Epithelial cell of esophagus (primary cell): ENCODE measurements around the gene SLC38A10.

Experiments
- DNase-seq: peaks from one replicate; pipeline ENCODE4 v3.0.0; 2010; ENCODE audit warnings: low read depth
- H3K4me3 ChIP-seq: 2 replicates; pipeline ENCODE4 v1.5.1; 2011; ENCODE audit warnings: mild to moderate bottlenecking, low read length, control low read depth
- TF ChIP-seq, protein P1 (sequence below): IDR thresholded peaks from 2 replicates; pipeline ENCODE4 v1.5.1; 2011; ENCODE audit warnings: low read depth, mild to moderate bottlenecking, low read length, control low read depth, inconsistent platforms; ENCODE audit not compliant: insufficient read depth; ENCODE audit errors: missing control alignments

Gene SLC38A10

DNA sequence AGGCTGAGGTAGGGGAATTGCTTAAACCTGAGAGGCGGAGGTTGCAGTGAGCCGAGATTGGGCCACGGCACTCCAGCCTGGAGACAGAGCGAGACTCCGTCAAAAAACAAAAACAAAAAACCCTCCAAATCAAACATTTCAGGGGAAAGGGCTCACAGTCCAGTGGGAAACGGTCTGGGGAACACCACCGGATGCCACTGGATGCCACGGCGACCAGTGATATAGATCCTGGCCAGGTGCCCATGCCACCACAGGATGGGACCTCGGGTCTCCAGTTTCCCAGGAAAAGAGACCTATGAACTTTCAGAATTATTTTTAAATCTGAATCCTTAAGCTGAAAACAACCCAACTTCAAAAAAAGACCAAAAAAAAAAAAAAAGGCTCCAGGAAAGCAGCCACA is 84.6 kb downstream of the SLC38A10 start:
- TF ChIP-seq, protein P1, sequence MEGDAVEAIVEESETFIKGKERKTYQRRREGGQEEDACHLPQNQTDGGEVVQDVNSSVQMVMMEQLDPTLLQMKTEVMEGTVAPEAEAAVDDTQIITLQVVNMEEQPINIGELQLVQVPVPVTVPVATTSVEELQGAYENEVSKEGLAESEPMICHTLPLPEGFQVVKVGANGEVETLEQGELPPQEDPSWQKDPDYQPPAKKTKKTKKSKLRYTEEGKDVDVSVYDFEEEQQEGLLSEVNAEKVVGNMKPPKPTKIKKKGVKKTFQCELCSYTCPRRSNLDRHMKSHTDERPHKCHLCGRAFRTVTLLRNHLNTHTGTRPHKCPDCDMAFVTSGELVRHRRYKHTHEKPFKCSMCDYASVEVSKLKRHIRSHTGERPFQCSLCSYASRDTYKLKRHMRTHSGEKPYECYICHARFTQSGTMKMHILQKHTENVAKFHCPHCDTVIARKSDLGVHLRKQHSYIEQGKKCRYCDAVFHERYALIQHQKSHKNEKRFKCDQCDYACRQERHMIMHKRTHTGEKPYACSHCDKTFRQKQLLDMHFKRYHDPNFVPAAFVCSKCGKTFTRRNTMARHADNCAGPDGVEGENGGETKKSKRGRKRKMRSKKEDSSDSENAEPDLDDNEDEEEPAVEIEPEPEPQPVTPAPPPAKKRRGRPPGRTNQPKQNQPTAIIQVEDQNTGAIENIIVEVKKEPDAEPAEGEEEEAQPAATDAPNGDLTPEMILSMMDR: no peak
- no peak overlapping the region for H3K4me3 ChIP-seq
- no peak for DNase-seq

DNA sequence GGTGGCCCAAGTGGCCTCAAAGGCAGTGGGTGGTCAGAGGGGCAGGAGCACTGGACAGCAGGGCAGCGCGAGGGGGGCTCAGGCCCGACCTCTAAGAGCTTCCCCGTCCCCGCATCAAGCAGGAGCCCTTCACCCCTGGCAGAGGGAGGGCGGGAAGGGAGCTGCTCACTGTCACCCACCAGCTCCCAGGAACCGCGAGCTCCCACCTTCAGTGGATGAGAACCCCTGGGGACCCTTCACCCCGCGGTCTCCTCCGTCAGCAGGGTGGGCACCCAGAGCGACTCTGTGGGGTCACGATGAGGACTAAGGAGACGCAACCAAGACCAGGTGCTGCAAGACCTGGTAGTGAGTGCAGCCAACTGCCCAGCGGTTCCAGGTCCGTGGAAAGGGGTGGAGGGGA is 86.0 kb downstream of the SLC38A10 start:
- DNase-seq: no peak
- H3K4me3 ChIP-seq: no peak overlapping the region
- TF ChIP-seq, protein P1: no peak

DNA sequence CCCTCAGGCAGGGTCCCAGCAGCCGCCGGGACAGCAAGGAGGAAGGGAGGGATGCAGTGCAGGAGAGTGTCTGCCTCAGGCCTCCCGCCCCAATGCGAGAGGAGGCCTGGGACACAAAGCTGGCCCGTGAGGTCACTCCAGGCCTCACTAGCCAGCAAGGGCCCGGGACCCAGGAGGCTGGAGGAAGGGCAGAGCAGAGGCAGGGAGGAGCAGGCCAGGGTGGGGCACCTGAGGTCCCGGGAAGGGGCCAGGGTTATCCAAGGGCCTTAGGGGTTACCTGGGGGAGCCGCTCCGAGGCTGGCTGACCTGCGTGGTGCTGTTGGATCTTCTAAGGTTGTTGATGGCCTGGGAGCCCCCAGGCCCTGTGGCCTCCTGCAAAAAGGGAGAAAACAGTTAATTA is 86.5 kb downstream of the SLC38A10 start:
- no peak overlapping the region for H3K4me3 ChIP-seq
- TF ChIP-seq, protein P1: no peak
- DNase-seq: no peak

DNA sequence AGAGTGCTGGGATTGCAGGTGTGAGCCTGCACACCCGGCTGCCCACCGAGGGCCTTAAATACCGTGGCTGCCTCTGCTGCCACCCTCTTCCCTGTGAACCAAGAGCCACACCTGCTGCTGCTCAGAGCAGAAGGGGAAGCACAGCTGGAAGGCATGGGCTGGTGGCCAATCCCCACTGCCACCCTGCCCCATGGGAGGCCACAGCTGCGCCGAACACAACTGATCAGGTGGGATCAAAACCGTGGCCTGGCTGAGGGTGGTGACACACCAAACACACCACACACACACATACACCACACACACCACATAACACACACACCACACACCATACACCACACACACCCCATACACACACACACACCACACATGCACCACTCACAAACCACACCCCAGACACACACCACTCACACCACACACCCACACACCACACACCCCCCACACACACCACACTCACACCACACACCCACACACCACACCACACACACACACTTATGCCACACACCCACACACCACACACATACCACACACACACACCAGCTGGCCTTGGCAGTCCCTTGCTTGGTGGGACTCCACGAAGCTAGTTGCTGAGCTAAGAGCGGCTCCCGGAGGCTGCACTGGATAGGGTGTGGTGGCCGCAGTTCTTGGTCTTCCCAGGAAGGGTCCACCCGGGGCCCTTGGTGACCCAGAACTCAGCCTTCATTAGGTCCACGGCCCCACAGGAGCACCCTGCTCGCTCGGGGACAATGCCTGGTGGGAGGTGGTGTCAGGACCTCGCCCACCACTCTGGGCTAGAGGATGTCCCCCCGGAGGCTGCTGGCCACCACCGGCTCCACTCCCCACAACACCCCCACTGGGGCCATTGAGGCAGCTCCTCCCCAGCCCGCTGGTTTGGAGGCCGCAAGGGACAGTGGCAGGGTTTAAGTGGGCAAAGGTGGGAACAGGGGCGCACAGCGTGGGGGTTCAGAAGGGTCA is 87.2 kb downstream of the SLC38A10 start:
- no peak overlapping the region for H3K4me3 ChIP-seq
- TF ChIP-seq, protein P1: no peak
- DNase-seq: no peak

DNA sequence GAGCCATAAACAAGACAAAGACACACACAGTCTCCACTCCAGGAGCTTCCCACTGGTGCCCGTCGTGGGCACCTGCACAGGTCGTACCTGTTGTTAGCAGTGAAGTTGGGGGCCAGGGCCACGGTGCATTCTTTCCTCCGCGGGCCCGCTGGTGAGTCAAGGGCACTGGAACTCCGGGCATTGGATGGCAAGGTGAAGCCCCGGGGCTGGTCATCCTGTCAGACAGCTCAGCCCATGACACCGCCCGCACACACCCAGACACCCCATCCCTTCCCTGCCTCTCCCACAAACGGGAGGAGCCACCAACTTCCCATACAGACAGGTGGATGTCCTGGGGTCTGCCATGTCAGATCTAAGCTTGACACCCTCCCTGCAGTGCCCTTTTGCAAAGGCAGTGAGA is 88.5 kb downstream of the SLC38A10 start:
- H3K4me3 ChIP-seq: no peak overlapping the region
- no peak for DNase-seq
- TF ChIP-seq, protein P1: no peak

DNA sequence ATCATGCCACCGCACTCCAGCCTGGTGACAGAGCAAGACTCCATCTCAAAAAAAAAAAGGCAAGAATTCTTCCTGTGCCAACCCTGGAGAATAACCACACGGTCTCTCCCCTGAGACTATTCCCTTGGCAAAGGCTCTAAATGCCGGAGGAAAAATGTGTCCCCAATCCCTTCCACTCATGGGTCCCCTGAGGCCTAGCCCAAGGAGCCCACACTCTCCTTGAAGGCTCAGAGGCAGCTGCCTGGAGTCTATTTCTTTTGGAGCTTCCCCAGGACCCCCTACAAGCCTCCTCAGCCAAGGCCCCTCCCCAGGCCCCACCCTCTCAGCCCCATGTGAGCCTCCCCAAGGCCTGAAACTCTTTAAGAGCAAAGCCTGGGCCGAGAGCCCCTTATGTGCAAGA is 88.9 kb downstream of the SLC38A10 start:
- TF ChIP-seq, protein P1: no peak
- DNase-seq: no peak
- no peak overlapping the region for H3K4me3 ChIP-seq
